GM12801 (cell line): Measurements from ENCODE around the gene PNRC1.

ENCODE experiments used
- TF ChIP-seq, protein P1 (sequence below): IDR thresholded peaks from one replicate; pipeline ENCODE4 v1.5.1; 2011; ENCODE audit warnings: control low read depth; ENCODE audit not compliant: insufficient read length; ENCODE audit errors: extremely low read depth

PNRC1 gene

DNA sequence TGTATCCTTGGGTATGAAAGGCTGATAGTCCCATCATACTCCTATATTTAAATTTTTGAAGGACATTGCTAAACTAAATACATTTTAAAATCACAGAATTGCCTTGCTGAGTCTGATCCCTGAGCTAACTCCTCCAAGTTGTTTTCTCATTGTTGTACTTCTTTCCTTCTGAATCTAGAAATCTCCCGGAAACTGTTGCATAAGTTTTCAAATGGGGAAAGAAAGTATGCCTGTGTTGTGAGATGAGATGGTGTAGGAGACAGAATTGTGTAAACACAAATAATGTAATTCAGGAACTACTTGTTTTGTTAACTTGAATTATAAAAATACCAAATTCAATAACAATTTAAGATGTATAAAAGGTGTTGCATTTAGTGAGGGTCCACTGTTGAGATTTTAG lies 7.3 kb downstream of the PNRC1 start:
- TF ChIP-seq, protein P1, sequence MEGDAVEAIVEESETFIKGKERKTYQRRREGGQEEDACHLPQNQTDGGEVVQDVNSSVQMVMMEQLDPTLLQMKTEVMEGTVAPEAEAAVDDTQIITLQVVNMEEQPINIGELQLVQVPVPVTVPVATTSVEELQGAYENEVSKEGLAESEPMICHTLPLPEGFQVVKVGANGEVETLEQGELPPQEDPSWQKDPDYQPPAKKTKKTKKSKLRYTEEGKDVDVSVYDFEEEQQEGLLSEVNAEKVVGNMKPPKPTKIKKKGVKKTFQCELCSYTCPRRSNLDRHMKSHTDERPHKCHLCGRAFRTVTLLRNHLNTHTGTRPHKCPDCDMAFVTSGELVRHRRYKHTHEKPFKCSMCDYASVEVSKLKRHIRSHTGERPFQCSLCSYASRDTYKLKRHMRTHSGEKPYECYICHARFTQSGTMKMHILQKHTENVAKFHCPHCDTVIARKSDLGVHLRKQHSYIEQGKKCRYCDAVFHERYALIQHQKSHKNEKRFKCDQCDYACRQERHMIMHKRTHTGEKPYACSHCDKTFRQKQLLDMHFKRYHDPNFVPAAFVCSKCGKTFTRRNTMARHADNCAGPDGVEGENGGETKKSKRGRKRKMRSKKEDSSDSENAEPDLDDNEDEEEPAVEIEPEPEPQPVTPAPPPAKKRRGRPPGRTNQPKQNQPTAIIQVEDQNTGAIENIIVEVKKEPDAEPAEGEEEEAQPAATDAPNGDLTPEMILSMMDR, result no peak

DNA sequence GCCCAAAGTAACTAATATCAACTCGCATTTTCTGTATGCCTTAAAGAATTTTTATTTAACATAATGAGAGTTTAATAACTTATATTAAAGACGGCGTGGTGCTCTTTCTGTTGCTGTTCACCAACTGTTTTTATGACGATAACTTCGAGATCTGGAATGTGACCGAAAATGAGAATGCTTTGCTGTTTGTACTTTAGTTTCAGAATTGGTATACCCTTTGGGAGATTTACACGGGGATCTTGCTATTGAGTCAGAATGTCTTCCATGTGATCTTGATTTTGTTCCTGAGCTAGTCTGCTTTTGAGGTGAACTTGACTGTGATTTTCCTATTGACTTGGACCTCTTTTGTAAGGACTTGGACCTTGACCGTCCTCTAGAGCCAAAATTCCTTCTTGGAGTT lies 17.9 kb downstream of the PNRC1 start:
- TF ChIP-seq, protein P1, result no peak

DNA sequence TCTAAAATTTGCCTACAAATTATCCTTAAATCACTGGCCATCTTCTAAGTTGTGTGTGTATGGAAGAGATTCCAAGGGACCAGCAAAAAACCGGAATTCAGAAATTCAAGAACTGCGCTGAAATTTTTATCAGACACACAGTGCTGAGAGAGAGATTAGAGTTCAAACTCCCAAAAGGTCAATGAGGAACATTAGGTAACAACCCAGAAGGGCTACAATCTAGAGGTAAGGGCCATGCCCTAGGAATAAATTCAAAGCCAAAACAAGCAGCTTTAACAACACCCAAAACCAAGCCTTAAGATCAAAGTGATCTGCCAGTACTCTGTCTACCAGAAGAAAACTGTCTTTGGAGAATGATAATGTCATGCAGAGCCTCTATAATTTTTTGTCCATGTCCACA lies 19.6 kb downstream of the PNRC1 start:
- TF ChIP-seq, protein P1, result no peak

DNA sequence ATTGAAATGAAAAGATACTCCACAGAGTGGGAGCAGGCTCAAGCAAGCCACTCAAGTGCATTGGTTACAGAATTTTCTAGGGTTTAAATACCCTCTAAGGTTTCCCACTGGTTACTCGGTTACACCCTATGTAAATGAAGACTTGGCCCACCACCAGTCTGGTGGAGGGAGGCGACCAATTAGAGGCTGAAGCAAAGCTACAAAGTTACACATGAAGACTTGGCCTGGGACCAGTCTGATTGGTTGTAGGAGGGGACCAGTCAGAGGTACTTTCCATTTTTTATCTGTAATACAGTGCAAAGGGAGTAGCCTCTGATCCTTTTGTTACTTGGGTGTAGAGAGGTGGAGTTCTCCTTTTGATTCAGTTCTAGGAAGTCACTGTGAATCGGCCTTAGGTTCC lies 29.7 kb downstream of the PNRC1 start:
- TF ChIP-seq, protein P1, result no peak

DNA sequence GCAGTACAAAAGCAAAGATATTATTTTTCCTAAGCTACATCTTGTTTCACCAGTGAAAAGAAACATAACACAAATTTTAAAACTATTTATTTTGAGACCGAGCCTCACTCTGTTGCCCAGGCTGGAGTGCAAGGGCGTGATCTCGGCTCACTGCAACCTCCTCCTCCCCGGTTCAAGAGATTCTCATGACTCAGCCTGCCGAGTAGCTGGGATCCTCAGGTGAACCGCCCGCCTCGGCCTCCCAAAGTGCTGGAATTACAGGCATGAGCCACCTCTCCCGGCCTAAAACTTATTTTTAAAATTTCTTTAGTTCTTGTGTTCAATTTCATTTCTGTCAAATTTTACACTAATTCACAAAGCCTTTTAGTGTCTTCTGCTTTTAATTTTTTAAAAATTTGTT lies 31.4 kb downstream of the PNRC1 start:
- TF ChIP-seq, protein P1, result no peak

DNA sequence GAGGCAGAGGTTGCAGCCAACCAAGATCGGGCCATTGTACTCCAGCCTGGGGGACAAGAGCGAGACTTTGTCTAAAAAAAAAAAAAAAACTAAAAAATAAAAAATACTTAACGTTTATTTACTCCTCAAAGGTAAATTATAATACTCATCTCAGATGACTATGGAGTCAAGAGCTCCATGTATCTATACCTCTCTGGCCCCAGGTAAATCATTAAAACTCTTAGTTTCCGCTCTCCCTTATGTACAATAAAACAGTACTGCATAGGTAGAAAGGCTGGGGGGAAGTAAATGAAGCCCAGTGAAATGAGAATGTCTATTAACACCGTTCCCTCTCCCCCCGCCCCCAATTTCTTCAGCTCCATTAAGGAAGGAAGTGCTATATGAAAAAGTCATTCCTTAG lies 36.2 kb downstream of the PNRC1 start:
- TF ChIP-seq, protein P1, result no peak

DNA sequence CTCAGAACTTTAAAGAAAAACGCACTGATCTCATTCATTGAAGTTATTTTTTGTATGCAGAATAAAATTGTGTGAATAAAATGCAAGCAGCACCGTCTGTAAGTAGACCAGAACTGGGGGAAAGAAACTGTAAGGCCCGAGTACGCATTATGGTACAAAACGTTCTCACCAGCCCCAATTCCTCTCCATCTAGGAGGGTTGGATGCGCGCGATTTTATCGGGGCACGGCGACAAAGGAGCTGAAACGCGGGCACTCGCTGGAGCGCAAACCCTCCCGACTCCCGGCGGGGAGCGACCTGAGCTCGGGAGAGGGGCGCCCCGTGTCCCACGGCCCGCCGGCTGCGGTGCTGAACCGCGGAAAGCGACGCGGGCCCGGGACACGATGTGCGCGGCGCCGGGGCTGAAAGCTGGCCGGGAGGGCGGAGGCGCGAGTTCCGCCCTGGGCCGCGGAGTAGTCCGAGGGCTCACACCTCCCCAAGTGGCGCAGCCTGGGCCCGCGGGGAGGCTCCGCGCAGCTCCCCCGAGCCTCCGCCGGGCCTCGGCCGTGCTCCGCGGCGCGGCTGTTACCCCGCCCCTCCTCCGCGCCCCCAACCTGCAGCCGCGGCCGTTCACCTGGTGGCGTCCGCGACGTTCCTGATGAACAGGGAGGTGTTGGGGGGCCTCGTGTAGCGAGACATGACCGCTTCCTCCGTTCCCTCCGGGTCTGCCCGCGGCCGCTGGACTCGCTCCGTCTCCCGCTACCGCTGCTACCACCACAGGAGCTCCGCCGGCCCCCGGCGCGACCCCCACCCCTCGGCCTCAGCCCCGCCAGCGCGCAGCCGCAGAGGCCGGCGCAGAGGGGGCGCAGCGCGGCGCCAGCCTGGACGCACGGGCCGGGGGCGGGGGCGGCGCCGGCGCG lies 36.9 kb downstream of the PNRC1 start, which contains the start of gene SRSF12:
Gene SRSF12, minus strand, starts transcription at position 861 of the 898 bp plus-strand sequence. Its CDS starts 184 bp downstream, at position 677.
- TF ChIP-seq, protein P1, result no peak
